OCI-LY7 (cell line): Measurements from ENCODE around the gene EHBP1. TPM values are rescaled to one million over a fixed set of nuclear protein-coding genes. Genes with fewer than 3 reads are reported as not detected.

Experiments
- BruUV-seq: library from RNA; stranded (reverse); fragments of 400-500 nt; replicated peaks from 2 replicates; lab custom pipeline; 2021; lab: Mats Ljungman, UMichigan
- CTCF ChIA-PET: fragments of 300-600 bp; sonication (Branson Sonifier 250); formaldehyde crosslinking; loops from one replicate; lab custom pipeline; 2022; ENCODE audit warnings: antibody characterized with exemption; ENCODE audit not compliant: unreplicated experiment; lab: Charles Lee
- POLR2A ChIA-PET: fragments of 300-600 bp; sonication (Branson Sonifier 250); formaldehyde crosslinking; loops from one replicate; lab custom pipeline; 2022; ENCODE audit warnings: antibody characterized with exemption; lab: Charles Lee
- DNase-seq: peaks from one replicate; pipeline ENCODE4 v3.0.0-alpha.2; 2015; ENCODE audit warnings: low spot score
- H2AFZ ChIP-seq: fragments of 200-600 bp; sonication (generic), shearing (Covaris generic); 2 replicates; pipeline ENCODE4 v1.6.1; 2014; ENCODE audit warnings: mild to moderate bottlenecking, antibody characterized with exemption, low read length, moderate library complexity
- H3K27ac ChIP-seq: fragments of 200-600 bp; sonication (generic); 2 replicates; pipeline ENCODE4 v1.5.1; 2014; ENCODE audit warnings: mixed run types, low read depth, mild to moderate bottlenecking, moderate library complexity, low read length, inconsistent platforms; ENCODE audit not compliant: poor library complexity, severe bottlenecking
- H3K36me3 ChIP-seq: fragments of 200-600 bp; sonication (generic); 2 replicates; pipeline ENCODE4 v1.6.1; 2014; ENCODE audit warnings: mild to moderate bottlenecking, antibody characterized with exemption, low read length, moderate library complexity, mixed read lengths; ENCODE audit not compliant: insufficient read depth
- H3K4me1 ChIP-seq: fragments of 200-600 bp; sonication (generic); 2 replicates; pipeline ENCODE4 v1.5.1; 2014; ENCODE audit warnings: mild to moderate bottlenecking, low read length; ENCODE audit not compliant: insufficient read depth, poor library complexity, severe bottlenecking
- H3K4me2 ChIP-seq: fragments of 200-600 bp; sonication (generic); 2 replicates; pipeline ENCODE4 v1.6.1; 2014; ENCODE audit warnings: mild to moderate bottlenecking, low read length
- H3K4me3 ChIP-seq: fragments of 200-600 bp; sonication (generic); 2 replicates; pipeline ENCODE4 v1.5.1; 2014; ENCODE audit warnings: mild to moderate bottlenecking, low read depth, low read length; ENCODE audit not compliant: poor library complexity, severe bottlenecking
- H3K79me2 ChIP-seq: fragments of 200-600 bp; sonication (generic); 2 replicates; pipeline ENCODE4 v1.6.1; 2016; ENCODE audit warnings: low read depth, mild to moderate bottlenecking, low read length, moderate library complexity, mixed read lengths; ENCODE audit not compliant: insufficient read depth
- H3K9me2 ChIP-seq: fragments of 200-600 bp; sonication (generic); 2 replicates; pipeline ENCODE4 v1.6.1; 2016; ENCODE audit warnings: mild to moderate bottlenecking, low read length, mixed read lengths; ENCODE audit not compliant: insufficient read depth
- H3K9me3 ChIP-seq: fragments of 200-600 bp; sonication (generic); 2 replicates; pipeline ENCODE4 v1.6.1; 2014; ENCODE audit warnings: mild to moderate bottlenecking, mixed run types, low read length, mixed read lengths
- H4K20me1 ChIP-seq: fragments of 200-600 bp; sonication (generic); 2 replicates; pipeline ENCODE4 v1.6.1; 2014; ENCODE audit warnings: mild to moderate bottlenecking, antibody characterized with exemption, low read length, moderate library complexity, mixed read lengths; ENCODE audit not compliant: insufficient read depth
- CTCF ChIP-seq: fragments of 200-600 bp; sonication (generic); conservative IDR thresholded peaks from 2 replicates; pipeline ENCODE4 v1.5.1; 2014; ENCODE audit warnings: mild to moderate bottlenecking, antibody characterized with exemption, low read length, moderate library complexity, mixed read lengths
- EZH2phosphoT487 ChIP-seq: fragments of 200-600 bp; sonication (generic); IDR thresholded peaks from 2 replicates; pipeline ENCODE4 v1.6.1; 2018; ENCODE audit warnings: low read depth, borderline replicate concordance, mild to moderate bottlenecking, mixed run types, antibody characterized with exemption, low read length, moderate library complexity, mixed read lengths
- intact Hi-C: fragments of 100-400 bp; cut with micrococcal nuclease; formaldehyde crosslinking; loops from one replicate; pipeline ENCODE4 v1.10.0; 2022; ENCODE audit not compliant: unreplicated experiment
- total RNA-seq, 2 experiments: library from RNA; depleted of rRNA in 1 of 2; stranded (reverse); fragments of >200 nt in 1 of 2; shearing (Covaris generic) in 1 of 2; gene quantifications; 2 replicates each; pipeline ENCODE4 v1.2.3, GENCODE V29; 2014 to 2022

EHBP1 gene
- total RNA-seq, 2 experiments from 2014 or later: 26.8 to 34.1 TPM

GRCh38 chr2:62760026-62760425 is 54.5 kb downstream of the EHBP1 start:
- Histone ChIP-seq H3K36me3 (no peaks in the 10 kb centered on the region), H3K4me2 (no peak overlapping the region), H3K4me3 (no peak overlapping the region), H3K9me3 (no peaks in the 10 kb centered on the region), H2AFZ (no peak overlapping the region), H3K79me2 (no peaks in the 10 kb centered on the region), H3K27ac (no peak overlapping the region), H3K9me2 (no peaks in the 10 kb centered on the region), H4K20me1 (no peaks in the 10 kb centered on the region), H3K4me1 (no peaks in the 10 kb centered on the region)
- no TSS peak for BruUV-seq
- DNase-seq: no peak
- ChIA-PET CTCF (no interaction called here), POLR2A (no interaction called here)
- no peak for TF ChIP-seq EZH2phosphoT487
- TF ChIP-seq CTCF: no peak
- intact Hi-C loops: no loop called here

- DNase-seq: no peak
- Histone ChIP-seq H3K9me2 (no peaks in the 10 kb centered on the region), H4K20me1 (no peaks in the 10 kb centered on the region), H3K79me2 (no peaks in the 10 kb centered on the region), H3K4me2 (no peak overlapping the region), H2AFZ (no peak overlapping the region), H3K4me3 (no peak overlapping the region), H3K36me3 (no peaks in the 10 kb centered on the region), H3K4me1 (no peaks in the 10 kb centered on the region), H3K9me3 (no peaks in the 10 kb centered on the region), H3K27ac (no peak overlapping the region)
- BruUV-seq: no TSS peak
- TF ChIP-seq CTCF: no peak
- no peak for TF ChIP-seq EZH2phosphoT487
- intact Hi-C loops: no loop called here
- ChIA-PET CTCF (no interaction called here), POLR2A (no interaction called here)
Observed at GRCh38 chr2:62760555-62760954, 55.0 kb downstream of the EHBP1 start.

- no peaks in the 10 kb centered on the region for H3K9me3 ChIP-seq
- H3K4me2 ChIP-seq: no peak overlapping the region
- intact Hi-C loops: no loop called here
- H4K20me1 ChIP-seq: no peaks in the 10 kb centered on the region
- no peak overlapping the region for H2AFZ ChIP-seq
- no peak overlapping the region for H3K27ac ChIP-seq
- no peak for DNase-seq
- H3K9me2 ChIP-seq: no peaks in the 10 kb centered on the region
- no peaks in the 10 kb centered on the region for H3K4me1 ChIP-seq
- TF ChIP-seq EZH2phosphoT487: no peak
- no peak for TF ChIP-seq CTCF
- no TSS peak for BruUV-seq
- no peaks in the 10 kb centered on the region for H3K79me2 ChIP-seq
- CTCF ChIA-PET: no interaction called here
- H3K36me3 ChIP-seq: no peaks in the 10 kb centered on the region
- no peak overlapping the region for H3K4me3 ChIP-seq
- POLR2A ChIA-PET: interaction anchor here (0.6 to 1.0 kb wide), 3 partner anchors 344 to 1972 kb away, joined by 3 read pairs; no protein-coding TSS in a partner anchor
Observed at GRCh38 chr2:62765619-62766376, 60.3 kb downstream of the EHBP1 start.
